ENCODE data around the gene ZBTB5. TPM values are rescaled to one million over a fixed set of nuclear protein-coding genes. Genes with fewer than 3 reads are reported as not detected.

The ZBTB5 gene
- total and polyA plus RNA-seq, 9 of the 15 experiments (the other 6 are each of a cell fraction or from before 2014, with no cell fraction given): 2.3 to 43.2 (median 15.5) TPM

DNA sequence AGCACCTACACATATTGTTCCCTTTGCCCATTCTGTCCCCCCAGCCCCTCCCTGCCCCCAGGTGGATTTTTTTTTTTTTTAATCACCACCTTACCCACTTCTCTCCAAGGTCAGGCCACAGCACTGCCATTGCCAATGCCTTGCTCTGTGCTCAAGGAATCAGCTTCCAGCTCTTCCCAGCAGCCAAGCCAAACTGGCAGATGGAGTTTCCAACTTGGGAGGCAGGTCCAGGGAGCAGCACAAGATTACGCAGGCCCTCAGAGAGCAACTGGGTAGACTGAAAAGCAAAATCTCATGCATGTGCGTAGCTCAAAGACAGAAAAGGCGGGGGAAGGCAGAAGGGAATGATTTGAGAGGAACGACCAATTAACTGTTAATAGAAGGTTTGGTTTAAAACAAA is 27.6 kb downstream of the ZBTB5 start (continued):
- TF ChIP-seq GTF2A2 (tag; IDR thresholded peaks at IDR 0.05): no peak
- TF ChIP-seq TAL1 (IDR thresholded peaks at IDR 0.05): no peak
- TF ChIP-seq, protein P1, sequence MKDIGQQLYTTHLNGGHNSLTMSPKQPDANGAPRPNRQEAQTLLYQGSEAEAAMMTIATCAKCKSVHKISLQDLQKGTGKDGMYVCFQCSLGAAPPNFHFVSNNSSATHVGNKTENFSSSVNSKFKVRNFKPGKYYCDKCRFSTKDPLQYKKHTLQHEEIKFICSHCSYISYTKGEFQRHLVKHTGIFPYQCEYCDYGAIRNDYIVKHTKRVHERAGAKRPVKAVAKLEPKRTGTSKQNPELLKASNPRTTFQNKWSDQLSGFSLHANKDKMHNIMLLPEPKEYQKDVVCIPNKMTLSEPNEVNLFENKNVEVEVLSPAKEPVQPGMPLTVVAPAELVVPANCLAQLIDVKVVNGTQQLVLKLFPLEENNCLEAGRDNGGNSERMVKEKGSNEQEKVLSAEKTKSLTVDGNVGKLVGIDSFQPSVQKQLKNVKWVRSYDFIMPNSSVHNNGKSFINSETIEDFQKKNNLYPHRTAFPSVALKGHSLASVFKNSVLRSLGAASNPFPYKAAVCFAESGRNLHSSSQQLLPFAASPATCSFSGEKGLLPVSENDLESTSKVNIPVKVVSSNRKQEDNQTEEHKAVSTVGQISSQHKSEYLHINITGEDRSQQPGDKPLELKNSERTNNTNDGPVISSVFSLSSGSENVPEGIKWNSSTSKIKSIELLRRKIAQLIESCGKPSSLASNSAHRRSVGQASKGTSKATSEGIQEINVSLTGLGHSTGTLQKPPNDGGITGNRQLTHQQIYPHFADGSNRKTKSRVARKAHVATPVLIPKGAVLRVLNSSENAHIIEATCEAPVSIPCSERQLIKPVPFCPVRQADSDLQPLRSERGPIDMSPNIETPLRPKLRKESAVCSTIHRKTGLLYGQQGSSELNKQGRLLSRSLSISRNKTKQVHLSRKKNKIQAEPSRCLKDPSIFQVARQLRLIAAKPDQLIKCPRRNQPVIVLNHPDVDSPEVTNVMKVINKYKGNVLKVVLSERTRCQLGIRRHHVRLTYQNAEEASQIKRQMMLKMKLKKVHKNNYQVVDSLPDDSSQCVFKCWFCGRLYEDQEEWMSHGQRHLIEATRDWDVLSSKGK (CRISPR knock-in tag; IDR thresholded peaks at IDR 0.05): no peak
- TF ChIP-seq, protein P2, sequence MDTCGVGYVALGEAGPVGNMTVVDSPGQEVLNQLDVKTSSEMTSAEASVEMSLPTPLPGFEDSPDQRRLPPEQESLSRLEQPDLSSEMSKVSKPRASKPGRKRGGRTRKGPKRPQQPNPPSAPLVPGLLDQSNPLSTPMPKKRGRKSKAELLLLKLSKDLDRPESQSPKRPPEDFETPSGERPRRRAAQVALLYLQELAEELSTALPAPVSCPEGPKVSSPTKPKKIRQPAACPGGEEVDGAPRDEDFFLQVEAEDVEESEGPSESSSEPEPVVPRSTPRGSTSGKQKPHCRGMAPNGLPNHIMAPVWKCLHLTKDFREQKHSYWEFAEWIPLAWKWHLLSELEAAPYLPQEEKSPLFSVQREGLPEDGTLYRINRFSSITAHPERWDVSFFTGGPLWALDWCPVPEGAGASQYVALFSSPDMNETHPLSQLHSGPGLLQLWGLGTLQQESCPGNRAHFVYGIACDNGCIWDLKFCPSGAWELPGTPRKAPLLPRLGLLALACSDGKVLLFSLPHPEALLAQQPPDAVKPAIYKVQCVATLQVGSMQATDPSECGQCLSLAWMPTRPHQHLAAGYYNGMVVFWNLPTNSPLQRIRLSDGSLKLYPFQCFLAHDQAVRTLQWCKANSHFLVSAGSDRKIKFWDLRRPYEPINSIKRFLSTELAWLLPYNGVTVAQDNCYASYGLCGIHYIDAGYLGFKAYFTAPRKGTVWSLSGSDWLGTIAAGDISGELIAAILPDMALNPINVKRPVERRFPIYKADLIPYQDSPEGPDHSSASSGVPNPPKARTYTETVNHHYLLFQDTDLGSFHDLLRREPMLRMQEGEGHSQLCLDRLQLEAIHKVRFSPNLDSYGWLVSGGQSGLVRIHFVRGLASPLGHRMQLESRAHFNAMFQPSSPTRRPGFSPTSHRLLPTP (IDR thresholded peaks at IDR 0.05; ENCODE audit: borderline replicate concordance, extremely low read depth, insufficient read length): no peak
- TF ChIP-seq ZNF431 (CRISPR knock-in tag; IDR thresholded peaks at IDR 0.05): no peak
- TF ChIP-seq, protein P3, sequence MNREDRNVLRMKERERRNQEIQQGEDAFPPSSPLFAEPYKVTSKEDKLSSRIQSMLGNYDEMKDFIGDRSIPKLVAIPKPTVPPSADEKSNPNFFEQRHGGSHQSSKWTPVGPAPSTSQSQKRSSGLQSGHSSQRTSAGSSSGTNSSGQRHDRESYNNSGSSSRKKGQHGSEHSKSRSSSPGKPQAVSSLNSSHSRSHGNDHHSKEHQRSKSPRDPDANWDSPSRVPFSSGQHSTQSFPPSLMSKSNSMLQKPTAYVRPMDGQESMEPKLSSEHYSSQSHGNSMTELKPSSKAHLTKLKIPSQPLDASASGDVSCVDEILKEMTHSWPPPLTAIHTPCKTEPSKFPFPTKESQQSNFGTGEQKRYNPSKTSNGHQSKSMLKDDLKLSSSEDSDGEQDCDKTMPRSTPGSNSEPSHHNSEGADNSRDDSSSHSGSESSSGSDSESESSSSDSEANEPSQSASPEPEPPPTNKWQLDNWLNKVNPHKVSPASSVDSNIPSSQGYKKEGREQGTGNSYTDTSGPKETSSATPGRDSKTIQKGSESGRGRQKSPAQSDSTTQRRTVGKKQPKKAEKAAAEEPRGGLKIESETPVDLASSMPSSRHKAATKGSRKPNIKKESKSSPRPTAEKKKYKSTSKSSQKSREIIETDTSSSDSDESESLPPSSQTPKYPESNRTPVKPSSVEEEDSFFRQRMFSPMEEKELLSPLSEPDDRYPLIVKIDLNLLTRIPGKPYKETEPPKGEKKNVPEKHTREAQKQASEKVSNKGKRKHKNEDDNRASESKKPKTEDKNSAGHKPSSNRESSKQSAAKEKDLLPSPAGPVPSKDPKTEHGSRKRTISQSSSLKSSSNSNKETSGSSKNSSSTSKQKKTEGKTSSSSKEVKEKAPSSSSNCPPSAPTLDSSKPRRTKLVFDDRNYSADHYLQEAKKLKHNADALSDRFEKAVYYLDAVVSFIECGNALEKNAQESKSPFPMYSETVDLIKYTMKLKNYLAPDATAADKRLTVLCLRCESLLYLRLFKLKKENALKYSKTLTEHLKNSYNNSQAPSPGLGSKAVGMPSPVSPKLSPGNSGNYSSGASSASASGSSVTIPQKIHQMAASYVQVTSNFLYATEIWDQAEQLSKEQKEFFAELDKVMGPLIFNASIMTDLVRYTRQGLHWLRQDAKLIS (CRISPR knock-in tag; IDR thresholded peaks at IDR 0.05): no peak
- TF ChIP-seq LCOR (CRISPR knock-in tag; IDR thresholded peaks at IDR 0.05): no peak
- no peak for TF ChIP-seq HLTF (IDR thresholded peaks at IDR 0.05)
- no peak for TF ChIP-seq CC2D1A (IDR thresholded peaks at IDR 0.05)

All from K562 (cell line).